Measurements from ENCODE around the gene TMEM161B.

- TF ChIP-seq CTCF (IDR thresholded peaks at IDR 0.05) (no peak), POLR2A (IDR thresholded peaks at IDR 0.05) (no peak)
Observed at GRCh38 chr5:88254320-88254719, 14.3 kb downstream of the TMEM161B start.

All from Peyer's patch (tissue), 4 donors.